ENCODE measurements around the gene AGPS. TPM values are rescaled to one million over a fixed set of nuclear protein-coding genes. Genes with fewer than 3 reads are reported as not detected.

AGPS gene
- total RNA-seq (2014; rRNA removed; shearing (Covaris generic)): 153 and 204 TPM in 2 replicates

DNA sequence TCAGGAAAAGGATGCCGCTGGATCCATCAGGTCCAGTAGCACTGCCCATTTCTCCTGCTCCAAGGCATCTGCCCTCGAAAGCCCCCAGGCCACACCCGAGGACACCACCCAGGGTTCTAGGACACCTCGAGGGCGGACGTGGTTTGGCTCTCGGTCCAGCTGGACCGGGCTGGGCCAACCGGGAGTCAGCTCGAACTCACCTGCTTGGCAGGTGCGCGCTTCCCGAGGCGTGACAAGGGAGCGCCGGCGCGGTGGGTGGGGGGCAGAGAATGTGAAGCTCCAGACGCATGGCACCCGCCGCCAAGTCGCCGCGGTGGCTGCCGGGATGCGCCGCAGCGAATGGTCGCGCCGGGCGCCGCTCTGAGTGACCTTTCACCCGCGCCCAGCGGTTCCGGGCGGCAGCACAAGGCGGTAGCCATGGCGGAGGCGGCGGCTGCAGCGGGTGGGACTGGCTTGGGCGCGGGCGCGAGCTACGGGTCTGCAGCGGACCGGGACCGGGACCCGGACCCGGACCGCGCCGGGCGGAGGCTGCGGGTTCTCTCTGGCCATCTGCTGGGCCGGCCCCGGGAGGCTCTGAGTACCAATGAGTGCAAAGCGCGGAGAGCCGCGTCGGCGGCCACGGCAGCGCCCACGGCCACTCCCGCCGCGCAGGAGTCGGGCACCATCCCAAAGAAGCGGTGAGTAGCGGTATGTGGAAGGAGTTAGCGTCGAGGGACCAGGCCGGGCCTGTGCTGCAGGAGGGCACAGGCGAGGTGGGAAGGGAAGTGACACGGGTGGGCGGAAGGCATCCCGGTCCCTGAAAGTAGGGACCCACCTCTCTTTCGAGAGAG lies at the start of gene AGPS:
Gene AGPS, plus strand, starts transcription at position 401 of the 830 bp plus-strand sequence. Its CDS starts 17 bp downstream, at position 418.

Small RNAs within 50 kb of the gene (small RNA-seq; reads per million reads assigned to genes)
- not detected for gene RF01210

Other genes with a start within 250 kb of the AGPS start
- gene HNRNPA3, start 180.0 kb upstream of the AGPS start, total RNA-seq (2014; rRNA removed; shearing (Covaris generic)): 34.8 and 39.0 TPM in 2 replicates
- 34.3 and 40.6 TPM in 2 replicates for gene NFE2L2, start 128.0 kb upstream of the AGPS start, total RNA-seq (2014; rRNA removed; shearing (Covaris generic))